Trophoblast cell (in vitro differentiated cells and primary cell): Measurements from ENCODE around the gene ITPK1.
A peak's percentile ranks its signal among the peaks of the same experiment; 100 is the strongest.
"Not testable (repeated sequence)": the region's sequence is repeated elsewhere in the genome, so short reads cannot be mapped to it uniquely, and the experiment has no call there.

Source experiments
- DNase-seq, 2 donors: peaks; one replicate each; pipeline ENCODE4 v3.0.0-alpha.2; 2016
- H2AFZ ChIP-seq: 2 replicates; pipeline ENCODE4 v1.6.1; 2013; ENCODE audit warnings: low read length, moderate library complexity, mild to moderate bottlenecking; ENCODE audit not compliant: insufficient read depth, poor library complexity
- H2AK5ac ChIP-seq: 2 replicates; pipeline ENCODE4 v1.6.1; 2013; ENCODE audit warnings: mild to moderate bottlenecking, low read length
- H2BK120ac ChIP-seq: 2 replicates; pipeline ENCODE4 v1.6.1; 2013; ENCODE audit warnings: low read length, mild to moderate bottlenecking, moderate library complexity; ENCODE audit not compliant: insufficient read depth, poor library complexity
- H2BK12ac ChIP-seq: 2 replicates; pipeline ENCODE4 v1.6.1; 2013; ENCODE audit warnings: mild to moderate bottlenecking, low read length, moderate library complexity
- H2BK5ac ChIP-seq: 2 replicates; pipeline ENCODE4 v1.6.1; 2013; ENCODE audit warnings: low read length, low read depth, moderate library complexity, mild to moderate bottlenecking; ENCODE audit not compliant: poor library complexity
- H3K14ac ChIP-seq: 2 replicates; pipeline ENCODE4 v1.6.1; 2013; ENCODE audit warnings: mild to moderate bottlenecking, low read length
- H3K18ac ChIP-seq: 2 replicates; pipeline ENCODE4 v1.6.1; 2013; ENCODE audit warnings: mild to moderate bottlenecking, low read length
- H3K23ac ChIP-seq: 2 replicates; pipeline ENCODE4 v1.6.1; 2013; ENCODE audit warnings: low read length
- H3K27ac ChIP-seq: 2 replicates; pipeline ENCODE4 v1.5.1; 2013; ENCODE audit warnings: low read depth, mild to moderate bottlenecking, inconsistent platforms, low read length, moderate library complexity
- H3K27me3 ChIP-seq: 2 replicates; pipeline ENCODE4 v1.6.1; 2013; ENCODE audit warnings: inconsistent platforms, mild to moderate bottlenecking, low read length, moderate library complexity; ENCODE audit not compliant: insufficient read depth
- H3K36me3 ChIP-seq, 2 experiments: 1 replicate in 1 of 2; 2 replicates in 1 of 2; pipeline ENCODE4 v1.6.1; 2013; ENCODE audit warnings: low read length in 2 of 2, mild to moderate bottlenecking in 2 of 2, moderate library complexity in 1 of 2; ENCODE audit not compliant: insufficient read depth in 2 of 2, control insufficient read depth in 1 of 2
- H3K4ac ChIP-seq: 2 replicates; pipeline ENCODE4 v1.6.1; 2013; ENCODE audit warnings: low read depth, mild to moderate bottlenecking, low read length, moderate library complexity
- H3K4me1 ChIP-seq, 2 experiments: 1 replicate in 1 of 2; 2 replicates in 1 of 2; pipeline ENCODE4 v1.6.1; 2013; ENCODE audit warnings: low read length in 2 of 2, mild to moderate bottlenecking in 2 of 2, moderate library complexity in 1 of 2; ENCODE audit not compliant: insufficient read depth in 2 of 2, control insufficient read depth in 1 of 2
- H3K4me2 ChIP-seq: 2 replicates; pipeline ENCODE4 v1.6.1; 2013; ENCODE audit warnings: inconsistent platforms, mild to moderate bottlenecking, low read length, moderate library complexity
- H3K4me3 ChIP-seq: 2 replicates; pipeline ENCODE4 v1.5.1; 2013; ENCODE audit warnings: mild to moderate bottlenecking, low read depth, low read length, inconsistent platforms
- H3K79me1 ChIP-seq: one replicate; pipeline ENCODE4 v1.6.1; 2013; ENCODE audit warnings: low read length
- H3K79me2 ChIP-seq: 2 replicates; pipeline ENCODE4 v1.6.1; 2013; ENCODE audit warnings: low read length, mild to moderate bottlenecking; ENCODE audit not compliant: control insufficient read depth, insufficient read depth, poor library complexity
- H3K9ac ChIP-seq: 2 replicates; pipeline ENCODE4 v1.6.1; 2013; ENCODE audit warnings: mild to moderate bottlenecking, low read length
- H3K9me3 ChIP-seq: 2 replicates; pipeline ENCODE4 v1.6.1; 2013; ENCODE audit warnings: low read depth, mild to moderate bottlenecking, control low read depth, inconsistent platforms, low read length; ENCODE audit not compliant: insufficient read depth
- H4K12ac ChIP-seq: 2 replicates; pipeline ENCODE4 v1.6.1; 2013; ENCODE audit warnings: low read depth, mild to moderate bottlenecking, low read length, moderate library complexity
- H4K8ac ChIP-seq: 2 replicates; pipeline ENCODE4 v1.6.1; 2013; ENCODE audit warnings: low read depth, mild to moderate bottlenecking, low read length, moderate library complexity
- H4K91ac ChIP-seq: one replicate; pipeline ENCODE4 v1.6.1; 2013; ENCODE audit warnings: low read depth, mild to moderate bottlenecking, low read length, moderate library complexity
- WGBS: extraction: QIAGEN DNeasy Blood & Tissue Kit; methylation state at CpG from one replicate; pipeline ENCODE4 v1.1.7; 2013; ENCODE audit warnings: missing lambda C conversion rate; ENCODE audit not compliant: insufficient read length, insufficient coverage; ENCODE audit errors: extremely low coverage; 5-methylcytosine and 5-hydroxymethylcytosine counted together

Gene ITPK1

DNA sequence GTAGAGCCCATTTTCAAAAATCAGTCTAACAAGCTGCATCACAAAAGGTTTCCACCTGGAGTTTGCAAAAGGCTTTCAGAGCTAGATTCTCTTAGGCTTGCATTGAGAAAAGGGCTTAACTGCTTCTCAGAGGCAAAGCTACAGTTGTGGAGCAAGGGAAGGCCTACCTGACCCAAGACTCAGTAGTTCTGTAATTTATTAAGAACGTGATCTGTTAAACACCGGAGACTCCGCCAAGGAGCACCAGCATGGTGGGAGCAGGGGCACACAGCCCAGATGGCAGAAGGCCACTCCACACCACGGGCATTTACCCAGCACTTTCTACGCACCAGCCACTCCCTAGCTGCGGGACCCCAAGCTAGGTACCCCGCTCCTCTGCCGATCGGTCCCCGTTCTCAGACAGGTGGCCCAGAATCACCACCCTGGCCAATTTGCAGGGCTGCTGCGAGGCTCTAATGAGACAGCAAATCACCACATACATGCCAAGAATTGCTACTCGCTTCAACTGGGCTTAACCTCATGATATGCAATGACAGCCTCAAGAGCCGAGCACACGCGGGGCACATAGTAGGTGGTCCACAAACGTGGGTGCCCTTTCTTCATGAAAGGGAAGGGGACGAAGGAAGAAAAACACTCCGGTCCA lies 1.5 kb downstream of the ITPK1 start:
- H2AK5ac ChIP-seq, result no peak overlapping the region
- H4K12ac ChIP-seq, result no peak overlapping the region
- H3K79me2 ChIP-seq, result peaks cover 8% of the 10 kb centered on the region
- H3K36me3 ChIP-seq, result no peaks in the 10 kb centered on the region
- no peak overlapping the region for H3K23ac ChIP-seq
- H3K14ac ChIP-seq, result no peak overlapping the region
- H2BK5ac ChIP-seq, result no peak overlapping the region
- H2BK120ac ChIP-seq, result no peak overlapping the region
- DNase-seq, result no peak
- no peak overlapping the region for H3K27ac ChIP-seq
- H3K79me1 ChIP-seq, result peaks cover 4% of the 10 kb centered on the region
- peak overlapping the region; percentile 18 for H3K9ac ChIP-seq
- no CpG with 5 or more reads among the region's 18 CpGs for WGBS
- peak overlapping the region; percentile 73 for H3K4me3 ChIP-seq
- no peaks in the 10 kb centered on the region for H3K9me3 ChIP-seq
- no peak overlapping the region for H3K4ac ChIP-seq
- H2AFZ ChIP-seq, result no peak overlapping the region
- peaks cover 5% of the 10 kb centered on the region for H3K27me3 ChIP-seq
- no peak overlapping the region for H4K8ac ChIP-seq
- peaks cover 8 to 15% of the 10 kb centered on the region in 2 experiments for H3K4me1 ChIP-seq
- H3K4me2 ChIP-seq, result peak overlapping the region; percentile 87
- no peak overlapping the region for H2BK12ac ChIP-seq
- no peak overlapping the region for H3K18ac ChIP-seq
- no peak overlapping the region for H4K91ac ChIP-seq

GRCh38 chr14:93113678-93114067 lies 2.1 kb downstream of the ITPK1 start:
- Histone ChIP-seq H3K27me3 (peaks cover 5% of the 10 kb centered on the region), H3K4ac (no peak overlapping the region), H3K79me2 (peaks cover 8% of the 10 kb centered on the region), H4K91ac (no peak overlapping the region), H3K9me3 (no peaks in the 10 kb centered on the region), H3K14ac (no peak overlapping the region), H3K4me3 (no peak overlapping the region), H2BK120ac (no peak overlapping the region), H3K18ac (no peak overlapping the region), H3K79me1 (peaks cover 4% of the 10 kb centered on the region), H3K23ac (no peak overlapping the region), H2BK12ac (no peak overlapping the region), H4K12ac (no peak overlapping the region), H3K36me3 (no peaks in the 10 kb centered on the region), H2AK5ac (no peak overlapping the region), H3K27ac (no peak overlapping the region), H3K4me2 (no peak overlapping the region), H3K4me1 (peaks cover 8 to 15% of the 10 kb centered on the region in 2 experiments), H2AFZ (no peak overlapping the region), H3K9ac (no peak overlapping the region), H2BK5ac (no peak overlapping the region), H4K8ac (no peak overlapping the region)
- DNase-seq, result no peak
- no CpG with 5 or more reads among the region's 8 CpGs for WGBS

DNA sequence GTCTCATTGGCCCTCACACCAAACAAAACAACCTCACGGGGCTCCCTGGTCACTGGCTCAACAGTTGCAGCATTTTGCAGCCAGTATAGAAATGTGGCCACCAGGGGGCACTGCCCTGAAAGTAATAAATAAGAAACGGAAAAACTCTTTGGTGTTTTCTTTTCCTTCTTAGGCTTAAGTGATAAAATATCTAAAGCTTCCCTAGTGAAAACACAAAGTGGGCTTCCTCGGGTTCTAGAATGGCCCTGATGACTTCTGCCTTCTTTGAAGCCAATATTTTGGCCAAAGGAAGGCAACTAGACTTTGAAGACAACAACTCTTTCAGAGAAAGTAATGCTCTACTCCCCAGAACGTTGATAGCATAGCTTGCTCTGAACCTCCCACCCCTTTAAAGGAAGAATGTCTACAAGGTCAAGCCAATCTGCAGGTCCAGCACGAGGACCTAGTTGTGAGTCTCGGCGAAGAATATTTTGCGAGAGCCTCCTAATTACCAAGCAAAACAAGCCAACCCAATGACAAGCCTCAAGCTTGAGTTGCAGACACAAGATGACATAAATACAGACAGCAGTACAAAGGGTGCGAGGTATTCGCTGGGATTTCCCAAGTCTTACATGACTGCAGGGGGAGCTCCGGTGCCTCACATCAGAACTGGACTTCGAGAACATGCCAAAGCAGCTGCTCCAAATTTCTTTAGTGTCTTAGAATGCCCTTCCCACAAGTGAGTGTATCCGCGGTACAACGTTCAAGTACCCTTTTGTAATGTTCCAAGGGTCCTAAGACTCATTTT lies 2.6 kb downstream of the ITPK1 start:
- no peak overlapping the region for H3K27ac ChIP-seq
- H3K23ac ChIP-seq, result no peak overlapping the region
- no peak overlapping the region for H3K18ac ChIP-seq
- no peak overlapping the region for H2BK120ac ChIP-seq
- peak overlapping the region; percentile 29 for H3K4me2 ChIP-seq
- no peak overlapping the region for H3K4ac ChIP-seq
- no peak overlapping the region for H2AFZ ChIP-seq
- H2BK5ac ChIP-seq, result no peak overlapping the region
- no peak overlapping the region for H3K14ac ChIP-seq
- H3K4me1 ChIP-seq, result peaks cover 8 to 15% of the 10 kb centered on the region in 2 experiments
- H4K8ac ChIP-seq, result no peak overlapping the region
- H3K79me1 ChIP-seq, result peaks cover 4% of the 10 kb centered on the region
- no CpG with 5 or more reads among the region's 15 CpGs for WGBS
- no peak overlapping the region for H2AK5ac ChIP-seq
- H3K27me3 ChIP-seq, result peaks cover 5% of the 10 kb centered on the region
- no peak overlapping the region for H4K91ac ChIP-seq
- H3K9ac ChIP-seq, result no peak overlapping the region
- H2BK12ac ChIP-seq, result no peak overlapping the region
- peak; percentile 87 to 94 for DNase-seq
- no peaks in the 10 kb centered on the region for H3K36me3 ChIP-seq
- no peak overlapping the region for H3K4me3 ChIP-seq
- H4K12ac ChIP-seq, result no peak overlapping the region
- H3K9me3 ChIP-seq, result no peaks in the 10 kb centered on the region
- peaks cover 8% of the 10 kb centered on the region for H3K79me2 ChIP-seq

GRCh38 chr14:93111541-93111940 lies 4.2 kb downstream of the ITPK1 start:
- not testable (repeated sequence) for H3K4me3 ChIP-seq, H3K23ac ChIP-seq, H2BK120ac ChIP-seq, H3K4me2 ChIP-seq, DNase-seq, H3K27ac ChIP-seq, H4K8ac ChIP-seq, H3K18ac ChIP-seq, H4K12ac ChIP-seq, H3K9ac ChIP-seq, H3K14ac ChIP-seq, H2AFZ ChIP-seq, H3K79me2 ChIP-seq, H3K27me3 ChIP-seq, H3K9me3 ChIP-seq, H2BK5ac ChIP-seq, H3K79me1 ChIP-seq, H4K91ac ChIP-seq, H2BK12ac ChIP-seq, H3K36me3 ChIP-seq, H2AK5ac ChIP-seq
- no CpG with 5 or more reads among the region's 8 CpGs for WGBS
- Histone ChIP-seq H3K4me1 (peaks cover 8 to 13% of the 10 kb centered on the region in 2 experiments), H3K4ac (peak overlapping the region; percentile 46)
